Measurements from ENCODE around the gene FBXL15.

GRCh38 chr10:102389894-102390293 is 30.7 kb upstream of the FBXL15 start:
- no peak for TF ChIP-seq POLR2A (IDR thresholded peaks at IDR 0.05)
- no peak for TF ChIP-seq EP300 (IDR thresholded peaks at IDR 0.05)
- TF ChIP-seq CTCF (IDR thresholded peaks at IDR 0.05), result no peak
